Keratinocyte (primary cell): ENCODE measurements around the gene ABHD6.

Source experiments
- CTCF ChIP-seq, 3 experiments: IDR thresholded peaks in 1 of 3; conservative IDR thresholded peaks in 1 of 3; optimal IDR thresholded peaks in 1 of 3; 2 replicates in 2 of 3; 3 replicates in 1 of 3; pipeline versions ENCODE3 to v1.5.1; 2011; ENCODE audit warnings: low read length in 3 of 3, mild to moderate bottlenecking in 3 of 3, moderate library complexity in 2 of 3, control low read depth in 1 of 3, inconsistent platforms in 1 of 3; ENCODE audit not compliant: insufficient read depth in 2 of 3; ENCODE audit errors: extremely low read depth in 1 of 3
- EZH2 ChIP-seq: IDR thresholded peaks from one replicate; pipeline ENCODE4 v1.6.1; 2012; ENCODE audit warnings: inconsistent platforms, mild to moderate bottlenecking, low read length, moderate library complexity

GRCh38 chr3:58333206-58334012, 95.8 kb downstream of the ABHD6 start:
- TF ChIP-seq CTCF (optimal IDR thresholded peaks at IDR 0.05 in 1 of 3, IDR thresholded peaks at IDR 0.05 in 1 of 3, conservative IDR thresholded peaks at IDR 0.05 in 1 of 3; ENCODE audit: extremely low read depth in 1 of 3, insufficient read depth in 2 of 3, low read length in 3 of 3) (peak in 2 of 3 experiments; percentile 19 to 30), EZH2 (no peak)
